NOMO-1 (cell line): ENCODE data around the gene MAP3K2.
A peak's percentile ranks its signal among the peaks of the same experiment; 100 is the strongest.

Experiments used
- DNase-seq, 2 experiments: peaks; one replicate each; lab custom pipeline; 2025; ENCODE audit not compliant: unreplicated experiment in 2 of 2; lab: John Stamatoyannopoulos, UW

Gene MAP3K2

DNA sequence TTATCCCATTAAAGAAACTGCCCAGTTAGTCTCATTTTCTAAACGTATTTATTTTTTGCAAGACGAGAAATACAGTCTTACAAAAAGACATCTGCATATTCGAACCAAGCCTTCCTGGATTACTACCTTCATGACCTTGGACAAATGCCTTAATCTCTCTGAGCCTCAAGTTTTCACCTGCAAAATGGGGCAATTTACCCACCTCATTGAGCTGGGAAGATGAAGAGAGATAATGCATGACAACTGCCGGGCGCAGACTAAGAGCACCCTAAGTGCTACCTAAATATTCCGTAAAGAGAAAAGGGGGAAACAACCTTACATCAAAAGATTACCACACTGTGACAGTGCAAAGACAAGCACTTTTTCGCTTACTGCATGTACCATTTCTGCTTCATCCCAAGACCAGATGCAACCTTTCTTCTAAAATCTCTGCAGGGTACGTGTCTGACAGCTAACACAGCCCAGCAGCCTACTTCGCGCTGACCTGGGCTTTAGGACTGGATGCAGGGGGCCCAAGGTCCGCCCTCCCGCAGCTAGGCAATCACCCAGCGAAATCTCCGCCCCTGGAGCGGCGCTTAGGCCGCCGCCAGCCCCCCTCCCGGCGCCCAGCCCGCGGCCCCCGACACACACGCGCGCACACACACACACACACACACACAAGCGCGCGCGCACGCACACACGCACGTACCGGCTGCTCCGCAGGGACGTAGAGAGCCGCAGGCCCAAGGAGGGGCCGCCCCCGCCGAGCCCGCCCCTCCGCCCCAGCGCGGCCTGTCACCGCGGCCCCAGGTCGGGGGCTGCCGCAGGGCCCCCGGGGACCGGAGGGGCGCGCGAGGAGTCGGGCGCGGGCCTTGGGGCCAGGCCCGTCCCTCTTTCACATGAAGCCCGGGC, 766 bp downstream of the MAP3K2 start:
- DNase-seq: peak; percentile 71 to 85

- peak; percentile 49 to 76 for DNase-seq
Measured at GRCh38 chr2:127386246-127386645, 1.5 kb downstream of the MAP3K2 start.

GRCh38 chr2:127384529-127384928, 3.2 kb downstream of the MAP3K2 start:
- no peak for DNase-seq

DNA sequence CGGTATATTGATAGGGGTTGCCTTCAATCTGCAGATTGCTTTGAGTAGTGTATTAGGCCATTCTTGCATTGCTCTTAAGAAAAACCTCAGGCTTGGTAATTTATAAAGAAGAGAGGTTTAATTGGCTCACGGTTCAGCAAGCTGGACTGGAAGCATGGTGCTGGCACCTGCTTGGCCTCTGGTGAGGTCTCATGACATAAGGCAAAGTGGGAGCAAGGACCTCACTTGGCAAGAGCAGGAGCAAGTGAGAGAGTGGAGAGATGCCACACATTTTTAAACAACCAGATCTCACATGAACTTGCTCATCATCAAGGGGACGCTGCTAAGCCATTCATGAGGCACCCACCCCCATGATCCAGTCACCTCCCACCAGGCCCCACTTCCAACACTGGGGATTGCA, 4.9 kb downstream of the MAP3K2 start:
- no peak for DNase-seq

DNA sequence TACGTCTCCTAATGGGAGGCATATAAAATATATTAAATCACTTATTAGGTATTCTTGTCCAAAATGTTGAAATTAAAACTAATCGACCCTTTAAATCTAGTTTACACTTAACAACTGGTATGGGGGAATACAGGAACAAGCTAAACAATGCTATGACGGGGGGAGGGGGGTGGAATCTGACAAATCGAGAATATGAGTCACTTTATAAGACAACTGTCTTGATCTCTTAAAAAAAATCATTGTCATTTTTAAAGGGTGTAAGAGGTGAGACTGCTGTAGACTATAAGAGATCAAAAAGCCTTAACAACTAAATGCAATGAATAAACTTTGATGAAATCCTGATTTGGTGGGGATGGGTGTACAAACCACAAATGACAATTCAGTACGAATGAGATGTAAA, 6.0 kb downstream of the MAP3K2 start:
- DNase-seq: no peak

GRCh38 chr2:127379712-127380355, 7.9 kb downstream of the MAP3K2 start:
- no peak for DNase-seq

- no peak for DNase-seq
Measured at GRCh38 chr2:127378720-127379119, 9.1 kb downstream of the MAP3K2 start.

DNA sequence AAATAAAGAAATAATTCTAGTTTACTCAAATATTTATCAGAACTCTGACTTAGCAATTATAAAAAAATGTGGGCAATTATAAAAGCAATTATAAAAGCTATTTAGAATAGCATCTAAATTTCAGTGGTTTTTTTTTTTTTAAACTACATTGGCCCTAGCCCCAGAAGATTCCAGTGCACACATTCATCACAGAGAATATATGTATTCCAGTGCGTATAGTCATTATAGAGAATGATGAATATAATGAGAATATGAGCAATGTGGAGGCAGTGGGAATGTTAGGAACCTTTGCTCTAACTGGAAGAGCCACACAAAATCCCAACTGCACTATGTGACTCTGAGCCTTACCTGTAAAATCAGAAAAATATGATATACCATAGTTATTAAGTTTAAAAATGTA, 10.5 kb downstream of the MAP3K2 start:
- no peak for DNase-seq

- DNase-seq: no peak
Measured at GRCh38 chr2:127376257-127376656, 11.5 kb downstream of the MAP3K2 start.

DNA sequence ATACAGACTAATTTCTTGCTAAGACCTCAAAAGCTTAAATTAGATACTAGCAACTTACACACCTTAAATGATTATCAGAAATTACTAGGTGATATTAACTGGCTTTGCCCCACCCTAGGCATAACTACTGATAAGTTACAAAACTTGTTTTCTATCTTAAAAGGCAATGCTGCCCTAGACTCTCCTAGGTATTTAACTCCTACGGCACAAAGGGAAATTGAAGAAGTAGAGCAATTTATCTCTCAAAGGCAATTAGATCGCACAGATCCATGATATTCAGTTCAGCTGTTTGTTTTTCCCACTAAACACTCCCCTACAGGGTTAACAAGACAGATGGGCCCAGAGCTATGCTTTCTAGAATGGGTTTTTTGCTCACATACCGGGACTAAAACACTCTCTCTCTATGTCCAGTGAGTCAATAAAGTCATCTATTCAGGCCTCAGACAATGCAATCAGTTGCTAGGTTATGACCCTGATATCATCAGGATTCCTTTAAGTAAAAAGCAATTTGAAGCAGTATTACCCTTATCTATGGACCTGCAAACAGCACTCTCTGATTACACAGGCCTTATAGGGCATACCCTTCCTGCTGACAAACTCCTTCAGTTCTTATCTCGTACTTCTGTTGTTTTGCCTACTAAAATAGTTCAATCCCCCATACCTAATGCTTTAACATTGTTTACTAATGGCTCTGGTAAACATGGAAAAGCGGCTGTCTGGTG, 14.3 kb downstream of the MAP3K2 start:
- DNase-seq: no peak

GRCh38 chr2:127371037-127371436, 16.7 kb downstream of the MAP3K2 start:
- DNase-seq: no peak

GRCh38 chr2:127370010-127370409, 17.8 kb downstream of the MAP3K2 start:
- DNase-seq: no peak

DNA sequence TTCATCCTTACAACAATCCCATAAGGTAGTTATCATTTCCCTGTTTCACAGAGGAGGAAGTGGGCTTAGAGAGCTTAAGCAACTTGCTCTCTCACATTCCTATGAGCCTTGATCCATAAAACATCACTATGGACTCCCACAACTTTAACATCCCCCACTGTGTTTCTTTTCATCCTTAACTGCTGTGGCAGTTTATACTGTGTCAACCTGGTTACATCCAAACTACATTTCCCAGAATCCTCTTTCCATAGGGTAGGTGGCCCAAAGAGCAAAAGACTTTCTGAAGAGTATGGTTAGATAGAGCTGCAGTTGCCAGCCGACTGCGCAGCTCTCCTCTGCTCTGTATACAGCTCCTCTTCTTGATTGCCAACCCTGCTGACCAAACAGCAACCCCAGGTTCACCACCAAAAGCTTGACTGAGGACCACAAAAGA, 22.5 kb downstream of the MAP3K2 start:
- DNase-seq: peak in 1 of 2 experiments; percentile 25

GRCh38 chr2:127362971-127363370, 24.8 kb downstream of the MAP3K2 start:
- no peak for DNase-seq

DNA sequence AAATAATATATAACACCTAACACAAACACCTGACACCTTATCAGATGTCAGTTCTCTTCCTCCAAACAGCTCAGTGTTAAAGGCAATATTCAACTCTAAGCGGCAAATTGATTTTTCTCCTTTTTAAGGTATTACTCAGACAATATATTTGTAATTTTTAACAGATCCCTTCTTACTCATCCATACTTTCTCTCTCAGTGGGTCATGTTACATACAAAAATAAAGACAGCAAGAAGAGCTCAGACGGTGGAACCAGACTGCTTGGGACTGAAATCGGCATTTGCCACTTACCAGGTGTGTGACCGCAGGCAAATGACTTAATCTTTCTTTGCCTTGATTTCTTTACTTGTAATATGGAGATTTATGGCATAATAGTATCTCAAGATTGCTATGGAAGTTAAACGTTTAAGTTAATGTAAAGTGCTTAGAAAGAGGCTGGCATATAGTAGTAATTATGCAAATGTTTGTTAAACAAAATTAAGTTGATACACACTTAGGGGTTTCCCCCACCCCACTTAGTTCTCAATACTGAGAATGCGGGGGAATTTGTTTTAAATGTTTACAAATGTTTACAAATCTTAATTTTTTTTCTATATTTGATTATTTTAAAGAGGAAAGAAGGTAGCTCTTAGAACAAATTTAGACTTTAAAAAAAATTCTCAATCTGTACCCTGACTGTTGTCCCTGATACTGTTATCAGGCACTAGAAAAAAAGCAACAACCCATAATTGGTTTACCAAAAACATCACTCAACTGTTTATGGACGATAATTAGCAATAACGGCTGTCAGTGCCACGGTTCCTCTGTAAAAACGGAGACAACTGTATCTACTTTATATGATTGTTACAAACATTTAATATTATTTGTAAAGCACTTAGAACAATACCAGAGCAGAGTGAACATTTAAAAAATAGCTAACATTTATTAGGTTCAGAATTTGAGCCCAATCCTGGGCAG, 25.6 kb downstream of the MAP3K2 start:
- DNase-seq: no peak

DNA sequence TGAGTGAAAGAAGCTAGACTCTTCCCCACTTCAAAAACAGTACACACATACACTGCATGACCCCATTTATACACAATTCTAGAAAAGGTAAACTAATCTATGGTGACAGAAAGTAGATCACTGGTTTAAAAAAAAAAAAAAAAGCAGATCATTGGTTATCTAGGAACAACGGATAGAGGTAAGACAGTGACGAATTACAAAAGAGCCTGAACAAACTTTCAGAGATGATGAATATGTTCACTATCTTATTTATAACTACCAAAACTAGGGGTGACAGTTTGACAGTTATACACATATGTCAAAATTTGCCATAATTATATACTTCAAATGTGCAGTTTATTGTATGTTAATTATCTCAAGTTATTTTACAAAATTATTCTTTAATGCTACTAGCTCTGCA, 27.5 kb downstream of the MAP3K2 start:
- no peak for DNase-seq

DNA sequence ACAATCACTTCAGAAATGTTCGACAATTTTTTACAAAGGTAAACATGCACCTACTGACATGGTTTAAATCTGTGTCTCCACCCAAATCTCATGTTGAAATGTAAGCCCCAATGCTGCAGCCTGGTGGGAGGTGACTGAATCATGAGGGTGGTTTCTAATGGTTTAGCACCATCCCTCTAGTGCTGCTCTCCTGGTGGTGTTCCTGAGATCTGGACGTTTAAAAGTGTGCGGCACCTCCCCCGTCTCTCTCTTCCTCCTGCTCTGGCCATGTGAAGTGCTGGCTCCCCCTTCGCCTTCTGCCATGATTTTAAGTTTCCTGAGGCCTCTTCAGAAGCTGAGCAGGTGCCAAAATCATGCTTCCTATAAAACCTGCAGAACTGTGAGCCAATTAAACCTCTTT, 28.3 kb downstream of the MAP3K2 start:
- DNase-seq: no peak

DNA sequence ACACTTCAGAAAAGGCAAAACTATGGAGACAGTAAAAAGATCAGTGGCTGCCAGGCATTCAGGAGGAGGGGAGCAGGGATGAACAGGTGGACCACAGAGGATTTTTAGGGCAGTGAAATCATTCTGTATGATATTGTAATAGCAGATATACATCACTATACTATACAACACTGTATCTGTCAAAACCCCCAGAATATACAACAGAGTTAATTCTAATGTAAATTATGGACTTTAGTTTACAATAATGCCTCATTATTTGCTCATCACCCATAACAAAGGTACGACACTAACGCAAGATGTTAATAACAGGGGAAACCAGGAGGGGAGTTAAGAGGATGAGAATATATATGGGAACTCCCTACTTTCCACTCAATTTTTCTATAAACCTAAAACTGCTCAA, 28.8 kb downstream of the MAP3K2 start:
- DNase-seq: no peak

DNA sequence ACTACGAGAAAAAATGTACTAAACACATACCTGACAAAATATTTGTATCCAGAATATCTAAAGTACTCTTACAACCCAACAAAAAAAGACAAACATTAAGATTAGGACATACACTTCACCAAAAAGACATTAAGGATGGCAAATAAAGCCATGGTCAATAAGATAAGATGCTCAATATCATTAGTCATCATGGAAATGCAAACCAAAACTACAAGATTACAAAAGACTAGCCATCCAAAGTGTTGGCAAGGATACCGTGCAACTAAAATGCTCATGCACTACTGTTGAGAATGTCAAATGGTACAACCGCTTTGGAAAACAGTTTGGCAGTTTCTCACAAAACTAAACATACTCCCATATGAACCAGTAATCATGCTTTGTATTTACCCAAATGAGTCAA, 29.7 kb downstream of the MAP3K2 start:
- DNase-seq: no peak

DNA sequence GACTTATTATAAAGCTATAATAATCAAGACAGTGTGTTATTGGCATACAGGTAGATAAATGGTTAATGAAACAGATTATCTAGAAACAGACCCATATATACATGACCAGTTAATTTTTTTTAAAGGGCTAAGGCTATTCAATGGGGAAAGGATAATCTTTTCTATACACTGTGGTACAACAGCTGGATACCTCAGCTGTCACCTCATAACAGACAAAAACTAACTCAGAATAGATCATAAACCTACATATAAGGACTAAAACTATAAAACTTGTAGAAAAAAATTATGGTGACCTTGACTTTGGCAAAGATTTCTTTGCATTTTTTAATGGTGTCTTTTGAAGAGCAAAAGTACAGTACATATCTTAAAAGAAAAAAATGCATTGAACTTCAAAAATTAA, 30.2 kb downstream of the MAP3K2 start:
- DNase-seq: no peak
